ENCODE measurements around the gene WDFY1. TPM values are rescaled to one million over a fixed set of nuclear protein-coding genes. Genes with fewer than 3 reads are reported as not detected.

The WDFY1 gene
- total RNA-seq, 4 donors from 2014 or later: 40.4 to 99.6 (median 71.6) TPM

GRCh38 chr2:223915071-223915470 is 30.1 kb downstream of the WDFY1 start:
- intact Hi-C loops (cut with DNase I; ENCODE audit: low total_unique reads): no loop called here
- H3K4me1 ChIP-seq: peaks cover 0 to 18% (median 4%) of the 10 kb centered on the region in 4 donors
- DNase-seq: no peak
- H3K4me3 ChIP-seq: no peak overlapping the region
- H3K27me3 ChIP-seq: no peaks in the 10 kb centered on the region
- no peak for TF ChIP-seq CTCF (IDR thresholded peaks at IDR 0.05)
- TF ChIP-seq EP300 (IDR thresholded peaks at IDR 0.05; ENCODE audit: low read depth): no peak
- 83 to 90% methylated on average over 3 of the region's 3 CpGs for WGBS, 2 donors (ENCODE audit: low coverage in 1 of 2)
- H3K9me3 ChIP-seq: no peaks in the 10 kb centered on the region
- H3K36me3 ChIP-seq: peaks cover 0 to 7% (median 1%) of the 10 kb centered on the region in 4 donors
- in situ Hi-C loops (cut with MboI; ENCODE audit: low pct_ligation_motif_present in 1 of 4, low pct_unique_long_range_greater_than_20kb in 1 of 4, low sequenced_read_pairs in 3 of 4): no loop called here
- no peak overlapping the region for H3K27ac ChIP-seq

- DNase-seq: no peak
- no peaks in the 10 kb centered on the region for H3K9me3 ChIP-seq
- intact Hi-C loops (cut with DNase I; ENCODE audit: low total_unique reads) (no loop called here), in situ Hi-C loops (cut with MboI; ENCODE audit: low pct_ligation_motif_present in 1 of 4, low pct_unique_long_range_greater_than_20kb in 1 of 4, low sequenced_read_pairs in 3 of 4) (no loop called here)
- TF ChIP-seq EP300 (IDR thresholded peaks at IDR 0.05; ENCODE audit: low read depth): no peak
- TF ChIP-seq POLR2AphosphoS5 (IDR thresholded peaks at IDR 0.05): no peak
- no peak for TF ChIP-seq CTCF (IDR thresholded peaks at IDR 0.05)
- no peak for TF ChIP-seq POLR2A (IDR thresholded peaks at IDR 0.05)
- H3K36me3 ChIP-seq: peaks cover 0 to 7% (median 1%) of the 10 kb centered on the region in 4 donors
- no peak overlapping the region for H3K4me3 ChIP-seq
- no peak overlapping the region for H3K27ac ChIP-seq
- peaks cover 0 to 25% (median 4%) of the 10 kb centered on the region in 4 donors for H3K4me1 ChIP-seq
- H3K27me3 ChIP-seq: no peaks in the 10 kb centered on the region
These were observed 30.8 kb downstream of the WDFY1 start for GRCh38 chr2:223914324-223914723.

GRCh38 chr2:223909001-223909741 is 36.0 kb downstream of the WDFY1 start:
- TF ChIP-seq POLR2AphosphoS5 (IDR thresholded peaks at IDR 0.05) (no peak), EP300 (IDR thresholded peaks at IDR 0.05; ENCODE audit: low read depth) (no peak), CTCF (IDR thresholded peaks at IDR 0.05) (no peak), POLR2A (IDR thresholded peaks at IDR 0.05) (no peak)
- H3K4me3 ChIP-seq: no peak overlapping the region
- no peak for DNase-seq
- peaks cover 0 to 23% (median 6%) of the 10 kb centered on the region in 4 donors for H3K4me1 ChIP-seq
- no peaks in the 10 kb centered on the region for H3K9me3 ChIP-seq
- WGBS, 2 donors (ENCODE audit: low coverage in 1 of 2): 46 to 69% methylated on average over 6 to 7 of the region's 7 CpGs
- H3K27me3 ChIP-seq: no peaks in the 10 kb centered on the region
- peaks cover 0 to 13% (median 6%) of the 10 kb centered on the region in 4 donors for H3K36me3 ChIP-seq
- H3K27ac ChIP-seq: no peak overlapping the region
- in situ Hi-C loops (cut with MboI; ENCODE audit: low pct_ligation_motif_present in 1 of 4, low pct_unique_long_range_greater_than_20kb in 1 of 4, low sequenced_read_pairs in 3 of 4): no loop called here
- intact Hi-C loops (cut with DNase I; ENCODE audit: low total_unique reads): no loop called here

GRCh38 chr2:223908304-223908998 is 36.7 kb downstream of the WDFY1 start:
- H3K36me3 ChIP-seq: peaks cover 0 to 13% (median 6%) of the 10 kb centered on the region in 4 donors
- no peaks in the 10 kb centered on the region for H3K27me3 ChIP-seq
- no peak overlapping the region for H3K4me3 ChIP-seq
- in situ Hi-C loops (cut with MboI; ENCODE audit: low pct_ligation_motif_present in 1 of 4, low pct_unique_long_range_greater_than_20kb in 1 of 4, low sequenced_read_pairs in 3 of 4): no loop called here
- peak overlapping the region in 1 of 4 donors; percentile 3 for H3K27ac ChIP-seq
- no peak for DNase-seq
- H3K4me1 ChIP-seq: peaks cover 0 to 20% (median 6%) of the 10 kb centered on the region in 4 donors
- intact Hi-C loops (cut with DNase I; ENCODE audit: low total_unique reads): no loop called here
- TF ChIP-seq POLR2AphosphoS5 (IDR thresholded peaks at IDR 0.05) (no peak), EP300 (IDR thresholded peaks at IDR 0.05; ENCODE audit: low read depth) (no peak), POLR2A (IDR thresholded peaks at IDR 0.05) (no peak), CTCF (IDR thresholded peaks at IDR 0.05) (no peak)
- H3K9me3 ChIP-seq: no peaks in the 10 kb centered on the region
- 65 to 90% methylated on average over 3 to 8 of the region's 8 CpGs for WGBS, 2 donors (ENCODE audit: low coverage in 1 of 2)
